Measurements from ENCODE around the gene ERC2.

The ERC2 gene

DNA sequence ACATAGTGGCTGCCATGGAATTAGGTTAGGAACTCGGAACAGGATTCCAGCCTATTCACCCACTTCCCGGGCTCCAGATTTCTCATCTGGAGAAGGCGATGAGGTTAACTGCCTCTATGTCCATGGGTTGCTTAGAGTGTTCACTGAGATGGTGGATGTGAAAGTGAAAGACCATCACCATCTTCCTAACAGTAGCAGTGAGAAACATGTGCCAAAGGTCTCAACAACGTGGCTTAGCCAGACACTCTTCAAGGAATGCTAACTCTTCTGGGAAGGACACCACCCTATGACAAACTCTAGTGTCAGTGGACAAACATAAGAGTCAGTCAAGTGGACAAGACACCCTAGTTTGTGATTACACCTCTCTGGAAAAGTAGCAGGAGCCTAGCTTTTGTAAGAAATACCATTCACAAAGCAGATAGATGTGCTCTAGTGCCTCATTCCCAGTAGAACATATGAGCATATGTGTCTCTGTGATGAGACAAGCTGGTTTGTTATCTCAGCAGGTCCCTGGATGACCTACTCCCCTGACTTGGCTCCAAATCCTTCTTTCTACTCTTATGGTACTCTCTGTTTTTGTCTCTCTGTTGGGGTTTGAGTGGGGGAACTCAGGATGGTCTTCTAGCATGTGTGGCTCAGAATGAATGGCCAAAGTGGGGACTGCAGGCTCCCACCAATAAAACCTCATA lies 770.9 kb downstream of the ERC2 start:
- no peaks in the 10 kb centered on the region for H3K9me3 ChIP-seq (ENCODE audit: insufficient read depth, low read length)
- no peak overlapping the region for H3K9ac ChIP-seq (ENCODE audit: low read length)
- no peaks in the 10 kb centered on the region for H3K79me2 ChIP-seq (ENCODE audit: insufficient read depth, low read length)
- H3K27me3 ChIP-seq (ENCODE audit: low read length): no peaks in the 10 kb centered on the region
- H3K9me2 ChIP-seq (replicated peaks; ENCODE audit: insufficient read depth, low read length): no peaks in the 10 kb centered on the region
- H3F3A ChIP-seq (ENCODE audit: insufficient read depth): no peaks in the 10 kb centered on the region
- no peak overlapping the region for H3K4me3 ChIP-seq (ENCODE audit: insufficient read depth, low read length, poor library complexity, severe bottlenecking)
- H3K27ac ChIP-seq (ENCODE audit: low read depth, low read length): no peak overlapping the region
- H3K4me2 ChIP-seq (ENCODE audit: low read depth, low read length, poor library complexity, severe bottlenecking): no peak overlapping the region
- no peak overlapping the region for H2AFZ ChIP-seq (ENCODE audit: low read depth, low read length, severe bottlenecking)
- no peaks in the 10 kb centered on the region for H4K20me1 ChIP-seq (ENCODE audit: low read depth, low read length)
- no peaks in the 10 kb centered on the region for H3K36me3 ChIP-seq (ENCODE audit: low read length)
- TF ChIP-seq EZH2phosphoT487 (conservative IDR thresholded peaks at IDR 0.05; ENCODE audit: low read length) (no peak), CTCF (IDR thresholded peaks at IDR 0.05; ENCODE audit: insufficient read depth, low read length, poor library complexity, severe bottlenecking) (no peak)

- H3K79me2 ChIP-seq (ENCODE audit: insufficient read depth, low read length): no peaks in the 10 kb centered on the region
- H3K27ac ChIP-seq (ENCODE audit: low read depth, low read length): no peak overlapping the region
- H3K4me3 ChIP-seq (ENCODE audit: insufficient read depth, low read length, poor library complexity, severe bottlenecking): no peak overlapping the region
- H3K9me2 ChIP-seq (replicated peaks; ENCODE audit: insufficient read depth, low read length): no peaks in the 10 kb centered on the region
- no peak overlapping the region for H3K9ac ChIP-seq (ENCODE audit: low read length)
- no peaks in the 10 kb centered on the region for H4K20me1 ChIP-seq (ENCODE audit: low read depth, low read length)
- no peaks in the 10 kb centered on the region for H3K9me3 ChIP-seq (ENCODE audit: insufficient read depth, low read length)
- no peaks in the 10 kb centered on the region for H3F3A ChIP-seq (ENCODE audit: insufficient read depth)
- TF ChIP-seq CTCF (IDR thresholded peaks at IDR 0.05; ENCODE audit: insufficient read depth, low read length, poor library complexity, severe bottlenecking) (no peak), EZH2phosphoT487 (conservative IDR thresholded peaks at IDR 0.05; ENCODE audit: low read length) (no peak)
- no peaks in the 10 kb centered on the region for H3K27me3 ChIP-seq (ENCODE audit: low read length)
- H3K36me3 ChIP-seq (ENCODE audit: low read length): no peaks in the 10 kb centered on the region
- no peak overlapping the region for H3K4me2 ChIP-seq (ENCODE audit: low read depth, low read length, poor library complexity, severe bottlenecking)
- H2AFZ ChIP-seq (ENCODE audit: low read depth, low read length, severe bottlenecking): no peak overlapping the region
Measured at GRCh38 chr3:55692957-55693558, 775.2 kb downstream of the ERC2 start.

DNA sequence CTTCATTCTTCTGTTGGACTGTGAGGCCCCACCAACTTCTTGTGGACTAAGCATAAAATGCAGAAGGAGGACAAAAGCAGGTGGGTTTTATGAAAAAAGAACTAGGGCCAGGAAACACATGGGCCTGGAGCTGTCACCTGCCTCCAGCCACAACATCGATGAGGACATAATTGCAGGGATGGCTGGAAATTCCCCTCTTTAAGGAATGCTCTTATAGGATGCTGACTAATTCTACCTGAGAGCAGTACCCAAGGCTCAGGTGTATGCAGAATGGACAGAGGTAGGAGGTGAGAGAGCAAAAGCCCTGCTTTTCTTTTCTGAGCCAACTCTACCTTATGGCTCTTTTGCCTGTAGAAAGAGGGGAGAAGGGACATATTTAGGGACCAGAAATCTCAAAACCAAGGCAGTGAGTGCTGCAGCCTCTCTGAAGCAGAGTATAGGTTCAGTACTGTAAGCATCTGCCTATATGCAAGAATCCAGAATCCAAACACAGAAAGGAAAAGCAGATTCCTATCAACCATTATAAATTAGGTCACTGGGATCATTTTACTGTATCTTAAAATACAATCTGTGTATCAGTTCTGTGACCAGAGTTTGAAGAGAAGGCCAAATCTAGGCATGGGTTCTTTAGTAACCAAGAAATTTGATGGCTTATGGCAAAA lies 775.8 kb downstream of the ERC2 start:
- H3K9me2 ChIP-seq (replicated peaks; ENCODE audit: insufficient read depth, low read length): no peaks in the 10 kb centered on the region
- no peak overlapping the region for H3K4me2 ChIP-seq (ENCODE audit: low read depth, low read length, poor library complexity, severe bottlenecking)
- H3K36me3 ChIP-seq (ENCODE audit: low read length): no peaks in the 10 kb centered on the region
- no peak overlapping the region for H3K4me3 ChIP-seq (ENCODE audit: insufficient read depth, low read length, poor library complexity, severe bottlenecking)
- TF ChIP-seq CTCF (IDR thresholded peaks at IDR 0.05; ENCODE audit: insufficient read depth, low read length, poor library complexity, severe bottlenecking) (no peak), EZH2phosphoT487 (conservative IDR thresholded peaks at IDR 0.05; ENCODE audit: low read length) (no peak)
- no peaks in the 10 kb centered on the region for H4K20me1 ChIP-seq (ENCODE audit: low read depth, low read length)
- H3K27ac ChIP-seq (ENCODE audit: low read depth, low read length): no peak overlapping the region
- H3K27me3 ChIP-seq (ENCODE audit: low read length): no peaks in the 10 kb centered on the region
- H3K9ac ChIP-seq (ENCODE audit: low read length): no peak overlapping the region
- no peaks in the 10 kb centered on the region for H3K79me2 ChIP-seq (ENCODE audit: insufficient read depth, low read length)
- no peak overlapping the region for H2AFZ ChIP-seq (ENCODE audit: low read depth, low read length, severe bottlenecking)
- no peaks in the 10 kb centered on the region for H3F3A ChIP-seq (ENCODE audit: insufficient read depth)
- H3K9me3 ChIP-seq (ENCODE audit: insufficient read depth, low read length): no peaks in the 10 kb centered on the region

All from SU-DHL-6 (cell line).